ENCODE results near the gene IL36B.
"Not testable (repeated sequence)": the region's sequence is repeated elsewhere in the genome, so short reads cannot be mapped to it uniquely, and the experiment has no call there.

The IL36B gene

DNA sequence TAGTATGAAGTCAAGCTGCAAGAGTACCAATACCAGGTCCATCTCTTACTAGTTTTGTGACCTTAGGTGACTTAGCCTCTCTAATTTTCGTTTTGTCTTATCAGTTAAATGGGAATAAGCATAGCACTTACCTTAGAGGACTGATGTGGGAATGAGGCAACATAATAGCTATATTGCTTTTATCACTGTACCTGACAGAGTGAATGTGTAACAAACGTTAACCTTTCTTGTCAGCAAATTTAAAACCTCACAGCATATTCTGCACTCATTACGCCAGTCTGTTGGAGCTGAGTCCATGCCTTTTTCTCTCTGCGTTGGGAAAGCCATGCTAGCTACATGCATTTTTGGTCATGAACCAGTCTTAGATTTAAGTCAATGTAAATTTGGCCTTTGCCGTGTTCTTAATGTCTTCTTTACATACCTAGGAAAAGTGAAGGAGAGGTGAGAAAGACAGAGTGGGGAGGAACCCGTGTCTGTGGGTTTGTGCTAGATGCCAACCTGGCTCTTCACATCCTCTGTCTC, at the start of gene IL36B:
IL36B (minus strand) TSS at position 472 of the 522 bp plus-strand sequence.
- Mint-ChIP-seq H3K4me3 (no peak within 1 kb of the TSS), H3K9me3 (peaks cover 35% of the 10 kb centered on the region), H3K27me3 (peaks cover 8% of the 10 kb centered on the region), H3K4me1 (ENCODE audit: low read depth) (no peaks in the 10 kb centered on the region), H3K36me3 (ENCODE audit: low read depth) (no peaks in the 10 kb centered on the region), H3K27ac (no peak within 1 kb of the TSS)
- intact Hi-C loops (cut with micrococcal nuclease): no loop called here

DNA sequence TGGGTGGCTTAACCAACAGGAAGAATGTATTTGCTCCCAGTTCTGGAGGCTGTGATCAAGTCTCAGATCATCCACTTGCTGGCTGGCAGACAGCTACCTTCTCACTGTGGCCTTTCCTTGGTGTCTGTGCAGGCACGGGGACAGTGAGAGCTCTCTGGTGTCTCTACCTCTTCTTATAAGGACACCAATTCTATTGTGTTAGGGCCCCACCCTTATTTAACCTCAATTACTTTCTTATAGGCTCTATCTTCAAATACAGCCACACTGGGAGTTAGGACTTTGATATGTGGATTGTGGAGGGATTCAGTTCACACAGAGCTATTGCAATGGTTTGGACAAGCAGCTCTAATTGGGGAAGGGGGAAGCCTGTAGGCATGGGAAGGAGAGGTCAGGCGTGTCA, 49.5 kb upstream of the IL36B start:
- H3K9me3 Mint-ChIP-seq: peaks cover 34% of the 10 kb centered on the region
- H3K36me3 Mint-ChIP-seq (ENCODE audit: low read depth): peaks cover 23% of the 10 kb centered on the region
- H3K27me3 Mint-ChIP-seq: no peaks in the 10 kb centered on the region
- no peak overlapping the region for H3K4me3 Mint-ChIP-seq
- peak overlapping the region; percentile 89 for H3K27ac Mint-ChIP-seq
- intact Hi-C loops (cut with micrococcal nuclease): no loop called here
- H3K4me1 Mint-ChIP-seq (ENCODE audit: low read depth): peaks cover 61% of the 10 kb centered on the region

- Mint-ChIP-seq H3K36me3 (ENCODE audit: low read depth) (peaks cover 18% of the 10 kb centered on the region), H3K27me3 (no peaks in the 10 kb centered on the region), H3K27ac (peak overlapping the region; percentile 87), H3K4me3 (no peak overlapping the region), H3K9me3 (peaks cover 34% of the 10 kb centered on the region), H3K4me1 (ENCODE audit: low read depth) (peaks cover 64% of the 10 kb centered on the region)
- intact Hi-C loops (cut with micrococcal nuclease): no loop called here
Measured at GRCh38 chr2:113098532-113098931, 45.9 kb upstream of the IL36B start.

DNA sequence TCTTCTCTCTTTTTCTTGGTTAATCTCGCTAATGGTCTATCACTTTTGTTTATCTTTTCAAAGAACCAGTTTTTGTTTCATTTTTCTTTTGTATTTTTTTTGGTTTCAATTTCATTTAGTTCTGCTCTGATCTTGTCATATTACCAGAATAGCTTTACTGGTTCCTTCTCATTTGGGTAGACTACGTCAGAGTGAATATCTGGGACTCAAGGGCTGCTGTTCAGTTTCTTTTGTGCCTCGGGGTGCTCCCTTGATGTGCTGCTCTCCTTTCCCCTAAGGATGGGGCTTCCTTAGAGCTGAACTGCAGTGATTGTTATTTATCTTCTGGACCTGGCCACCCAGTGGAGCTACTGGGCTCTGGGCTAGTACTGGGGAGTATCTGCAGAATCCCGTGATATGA, 45.4 kb upstream of the IL36B start:
- peaks cover 29% of the 10 kb centered on the region for H3K9me3 Mint-ChIP-seq
- peaks cover 17% of the 10 kb centered on the region for H3K36me3 Mint-ChIP-seq (ENCODE audit: low read depth)
- intact Hi-C loops (cut with micrococcal nuclease): no loop called here
- H3K4me3 Mint-ChIP-seq: peak overlapping the region; percentile 30
- H3K27me3 Mint-ChIP-seq: no peaks in the 10 kb centered on the region
- H3K4me1 Mint-ChIP-seq (ENCODE audit: low read depth): peaks cover 64% of the 10 kb centered on the region
- peak overlapping the region; percentile 87 for H3K27ac Mint-ChIP-seq

- H3K27ac Mint-ChIP-seq: peak overlapping the region; percentile 87
- H3K4me1 Mint-ChIP-seq (ENCODE audit: low read depth): peaks cover 55% of the 10 kb centered on the region
Measured at GRCh38 chr2:113096842-113097618, 44.4 kb upstream of the IL36B start.

DNA sequence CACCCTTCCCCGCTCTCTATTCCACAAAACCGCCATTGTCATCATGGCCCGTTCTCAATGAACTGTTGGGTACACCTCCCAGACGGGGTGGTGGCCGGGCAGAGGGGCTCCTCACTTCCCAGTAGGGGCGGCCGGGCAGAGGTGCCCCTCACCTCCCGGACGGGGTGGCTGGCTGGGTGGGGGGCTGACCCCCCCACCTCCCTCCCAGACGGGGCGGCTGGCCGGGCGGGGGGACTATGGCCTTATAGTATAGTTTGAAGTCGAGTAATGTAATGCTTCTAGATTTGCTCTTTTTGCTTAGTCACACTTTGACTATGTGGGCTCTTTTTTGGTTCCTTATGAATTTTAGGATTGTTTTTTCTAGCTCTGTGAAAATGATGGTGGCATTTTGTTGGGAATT, 43.6 kb upstream of the IL36B start:
- intact Hi-C loops (cut with micrococcal nuclease); H3K36me3 Mint-ChIP-seq (ENCODE audit: low read depth); H3K27me3 Mint-ChIP-seq; H3K4me3 Mint-ChIP-seq: not testable (repeated sequence)
- H3K27ac Mint-ChIP-seq: peak overlapping the region; percentile 87
- peaks cover 55% of the 10 kb centered on the region for H3K4me1 Mint-ChIP-seq (ENCODE audit: low read depth)
- H3K9me3 Mint-ChIP-seq: peaks cover 18% of the 10 kb centered on the region

More at GRCh38 chr2:113096842-113097618, 44.4 kb upstream of the IL36B start:
- H3K36me3 Mint-ChIP-seq (ENCODE audit: low read depth); H3K27me3 Mint-ChIP-seq; intact Hi-C loops (cut with micrococcal nuclease); H3K4me3 Mint-ChIP-seq: not testable (repeated sequence)
- H3K9me3 Mint-ChIP-seq: peaks cover 19% of the 10 kb centered on the region

GRCh38 chr2:113093613-113093977, 40.9 kb upstream of the IL36B start:
- Mint-ChIP-seq H3K27ac (no peak overlapping the region), H3K27me3 (no peaks in the 10 kb centered on the region), H3K9me3 (peaks cover 18% of the 10 kb centered on the region), H3K36me3 (ENCODE audit: low read depth) (peaks cover 7% of the 10 kb centered on the region), H3K4me1 (ENCODE audit: low read depth) (peaks cover 42% of the 10 kb centered on the region), H3K4me3 (no peak overlapping the region)
- intact Hi-C loops (cut with micrococcal nuclease): no loop called here

- intact Hi-C loops (cut with micrococcal nuclease): no loop called here
- Mint-ChIP-seq H3K36me3 (ENCODE audit: low read depth) (peaks cover 5% of the 10 kb centered on the region), H3K9me3 (peaks cover 15% of the 10 kb centered on the region), H3K27me3 (no peaks in the 10 kb centered on the region), H3K4me3 (no peak overlapping the region), H3K27ac (no peak overlapping the region), H3K4me1 (ENCODE audit: low read depth) (peaks cover 36% of the 10 kb centered on the region)
Measured at GRCh38 chr2:113092864-113093612, 40.4 kb upstream of the IL36B start.

- no peaks in the 10 kb centered on the region for H3K36me3 Mint-ChIP-seq (ENCODE audit: low read depth)
- H3K27ac Mint-ChIP-seq: no peak overlapping the region
- intact Hi-C loops (cut with micrococcal nuclease): no loop called here
- H3K27me3 Mint-ChIP-seq: peaks cover 2% of the 10 kb centered on the region
- no peak overlapping the region for H3K4me3 Mint-ChIP-seq
- peaks cover 9% of the 10 kb centered on the region for H3K9me3 Mint-ChIP-seq
- peaks cover 20% of the 10 kb centered on the region for H3K4me1 Mint-ChIP-seq (ENCODE audit: low read depth)
Measured at GRCh38 chr2:113091231-113091896, 38.7 kb upstream of the IL36B start.

- Mint-ChIP-seq H3K9me3 (peaks cover 2% of the 10 kb centered on the region), H3K27ac (no peak overlapping the region), H3K36me3 (ENCODE audit: low read depth) (no peaks in the 10 kb centered on the region), H3K4me1 (ENCODE audit: low read depth) (peaks cover 18% of the 10 kb centered on the region), H3K27me3 (peaks cover 8% of the 10 kb centered on the region), H3K4me3 (no peak overlapping the region)
- intact Hi-C loops (cut with micrococcal nuclease): no loop called here
Measured at GRCh38 chr2:113089916-113090315, 37.2 kb upstream of the IL36B start.

- intact Hi-C loops (cut with micrococcal nuclease): no loop called here
- Mint-ChIP-seq H3K9me3 (no peaks in the 10 kb centered on the region), H3K4me1 (ENCODE audit: low read depth) (peaks cover 23% of the 10 kb centered on the region)
Measured at GRCh38 chr2:113088213-113088992, 35.7 kb upstream of the IL36B start.

GRCh38 chr2:113085542-113085941, 32.9 kb upstream of the IL36B start:
- no peaks in the 10 kb centered on the region for H3K36me3 Mint-ChIP-seq (ENCODE audit: low read depth)
- no peaks in the 10 kb centered on the region for H3K9me3 Mint-ChIP-seq
- H3K4me1 Mint-ChIP-seq (ENCODE audit: low read depth): peaks cover 46% of the 10 kb centered on the region
- H3K27me3 Mint-ChIP-seq: peaks cover 8% of the 10 kb centered on the region
- peak overlapping the region; percentile 37 for H3K27ac Mint-ChIP-seq
- H3K4me3 Mint-ChIP-seq: no peak overlapping the region
- intact Hi-C loops (cut with micrococcal nuclease): no loop called here

More at GRCh38 chr2:113088213-113088992, 35.7 kb upstream of the IL36B start:
- H3K27me3 Mint-ChIP-seq: peaks cover 8% of the 10 kb centered on the region
- H3K36me3 Mint-ChIP-seq (ENCODE audit: low read depth): no peaks in the 10 kb centered on the region
- no peak overlapping the region for H3K27ac Mint-ChIP-seq
- H3K4me3 Mint-ChIP-seq: no peak overlapping the region

DNA sequence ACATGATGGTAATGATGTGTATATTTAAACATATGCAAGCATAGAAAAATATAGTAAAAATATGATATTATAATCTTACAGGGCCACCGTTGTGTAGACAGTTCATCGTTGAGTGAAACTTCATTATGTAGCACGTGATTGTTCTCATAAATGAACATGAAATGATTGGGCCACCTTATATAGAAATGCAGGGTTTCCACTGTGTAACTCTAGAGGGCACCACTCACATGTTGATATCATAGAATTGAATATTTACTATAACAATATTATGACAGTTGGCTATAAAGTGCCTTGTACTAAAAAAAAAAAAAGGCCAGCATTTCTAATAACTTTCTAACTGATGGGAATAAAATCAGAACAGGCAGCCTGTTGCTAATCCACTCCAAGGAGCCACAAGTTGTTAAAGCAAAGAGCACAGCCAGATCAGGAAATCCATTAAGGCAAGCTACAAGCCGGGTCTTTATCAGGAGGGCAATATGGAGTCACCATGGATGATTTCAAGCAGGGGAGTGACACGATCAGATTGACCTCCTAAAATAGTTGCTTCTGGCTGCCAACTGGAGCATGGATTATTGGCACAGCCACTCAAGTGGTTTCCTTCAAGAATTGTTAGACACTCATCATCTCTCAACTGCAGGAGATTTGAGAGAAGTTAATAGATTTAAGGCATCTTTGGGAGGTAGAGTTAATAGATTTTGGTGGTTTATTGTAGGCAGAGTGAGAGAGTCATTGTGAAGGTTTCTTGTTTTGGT, 31.8 kb upstream of the IL36B start:
- Mint-ChIP-seq H3K9me3 (no peaks in the 10 kb centered on the region), H3K36me3 (ENCODE audit: low read depth) (no peaks in the 10 kb centered on the region), H3K4me1 (ENCODE audit: low read depth) (peaks cover 55% of the 10 kb centered on the region), H3K27me3 (peaks cover 8% of the 10 kb centered on the region), H3K4me3 (no peak overlapping the region), H3K27ac (peak overlapping the region; percentile 37)
- intact Hi-C loops (cut with micrococcal nuclease): loop anchor here (5.0 kb wide), 1 partner anchor 308 kb away; no protein-coding TSS in a partner anchor

All from dendritic cell treated with granulocyte-macrophage colony-stimulating factor and Interleukin-4, amounts not matched to agents 40 ng/mL and 50 ng/mL, for 4 days (primary cell).